HepG2 (cell line): ENCODE data around the gene CYP21A2. TPM values are rescaled to one million over a fixed set of nuclear protein-coding genes. Genes with fewer than 3 reads are reported as not detected.
A peak's percentile ranks its signal among the peaks of the same experiment; 100 is the strongest.

ENCODE experiments used
- DMAP1 ChIP-seq: IDR thresholded peaks from 2 replicates; pipeline ENCODE4 v1.6.1; 2016
- MAF1 ChIP-seq: sonication (generic); formaldehyde crosslinking; IDR thresholded peaks from 2 replicates; pipeline ENCODE4 v1.5.0; 2020; ENCODE audit warnings: missing genetic modification reagents, borderline replicate concordance
- MAFK ChIP-seq, 2 experiments: IDR thresholded peaks in 1 of 2; conservative IDR thresholded peaks in 1 of 2; 2 replicates each; pipeline ENCODE4 v1.6.1; 2011; ENCODE audit warnings: improper control_type of control experiment in 2 of 2, low read length in 2 of 2
- MYNN ChIP-seq: sonication (generic); formaldehyde crosslinking; IDR thresholded peaks from 2 replicates; pipeline ENCODE4 v1.4.0; 2020; ENCODE audit warnings: mild to moderate bottlenecking, low read depth, missing genetic modification reagents
- NFE2L2 ChIP-seq: fragments of 150-350 bp; IDR thresholded peaks from 2 replicates; pipeline ENCODE4 v1.6.1; 2014; ENCODE audit warnings: low read length
- PRMT3 ChIP-seq: sonication (generic); formaldehyde crosslinking; IDR thresholded peaks from 2 replicates; pipeline ENCODE4 v1.8.1; 2022; ENCODE audit warnings: low read depth, mild to moderate bottlenecking, moderate library complexity, missing genetic modification reagents, borderline replicate concordance
- SKIL ChIP-seq: sonication (generic); formaldehyde crosslinking; IDR thresholded peaks from 2 replicates; pipeline ENCODE4 v1.8.0; 2022; ENCODE audit warnings: missing genetic modification reagents, mild to moderate bottlenecking, moderate library complexity, borderline replicate concordance
- SNAI1 ChIP-seq: sonication (generic); formaldehyde crosslinking; IDR thresholded peaks from 2 replicates; pipeline ENCODE4 v1.5.0; 2020; ENCODE audit warnings: mild to moderate bottlenecking, missing genetic modification reagents, borderline replicate concordance
- SPEN ChIP-seq: sonication (generic); formaldehyde crosslinking; IDR thresholded peaks from 2 replicates; pipeline ENCODE4 v1.5.1; 2020; ENCODE audit warnings: low read depth, mild to moderate bottlenecking, missing genetic modification reagents
- TAF15 ChIP-seq: fragments of 200-400 bp; formaldehyde crosslinking; IDR thresholded peaks from one replicate; pipeline ENCODE4 v1.6.1; 2018; ENCODE audit warnings: mild to moderate bottlenecking, low read depth, low read length; ENCODE audit not compliant: poor library complexity, severe bottlenecking
- TBL1XR1 ChIP-seq: fragments of 150-350 bp; IDR thresholded peaks from 2 replicates; pipeline ENCODE4 v1.6.1; 2014; ENCODE audit warnings: borderline replicate concordance, low read length; ENCODE audit not compliant: partially characterized antibody
- TCF7 ChIP-seq: sonication (generic); IDR thresholded peaks from 2 replicates; pipeline ENCODE4 v1.6.1; 2016; ENCODE audit warnings: antibody characterized with exemption, low read depth
- TERF1 ChIP-seq: sonication (generic); formaldehyde crosslinking; IDR thresholded peaks from 2 replicates; pipeline ENCODE4 v1.8.0; 2022; ENCODE audit warnings: mild to moderate bottlenecking, missing genetic modification reagents, moderate library complexity
- TSC22D2 ChIP-seq: sonication (generic); formaldehyde crosslinking; IDR thresholded peaks from 2 replicates; pipeline ENCODE4 v1.5.1; 2020; ENCODE audit warnings: missing genetic modification reagents, mild to moderate bottlenecking, borderline replicate concordance
- ZC3H13 ChIP-seq: sonication (generic); formaldehyde crosslinking; IDR thresholded peaks from 2 replicates; pipeline ENCODE4 v1.8.1; 2023; ENCODE audit warnings: mild to moderate bottlenecking, missing genetic modification reagents, moderate library complexity
- ZNF496 ChIP-seq: sonication (generic); formaldehyde crosslinking; IDR thresholded peaks from 2 replicates; pipeline ENCODE4 v1.8.1; 2023; ENCODE audit warnings: mild to moderate bottlenecking, moderate library complexity, missing genetic modification reagents; ENCODE audit not compliant: insufficient replicate concordance
- ZNF598 ChIP-seq: sonication (generic); formaldehyde crosslinking; IDR thresholded peaks from 2 replicates; pipeline ENCODE4 v1.5.1; 2020; ENCODE audit warnings: mild to moderate bottlenecking, missing genetic modification reagents, borderline replicate concordance
- ZNF605 ChIP-seq: sonication (generic); formaldehyde crosslinking; IDR thresholded peaks from 2 replicates; pipeline ENCODE4 v1.8.0; 2022; ENCODE audit warnings: mild to moderate bottlenecking, missing genetic modification reagents
- ZNF883 ChIP-seq: sonication (generic); formaldehyde crosslinking; IDR thresholded peaks from 2 replicates; pipeline ENCODE4 v1.5.1; 2020; ENCODE audit warnings: mild to moderate bottlenecking, missing genetic modification reagents; ENCODE audit errors: not compliant biosample characterization
- polyA plus RNA-seq, 8 experiments: library from polyadenylated mRNA; depleted of rRNA in 3 of 8; stranded (reverse) in 7 of 8; unstranded in 1 of 8; fragments of >200 nt; fragmentation: Illumina TruSeq in 4 of 8; extraction: Trizol in 4 of 8; gene quantifications; 2 replicates each; pipeline versions ENCODE4 v1.2.1 to v1.2.3, GENCODE V29; 2011 to 2016; ENCODE audit warnings: low read depth in 4 of 8, missing spikeins in 1 of 8, mixed read lengths in 1 of 8; ENCODE audit not compliant: insufficient read depth in 1 of 8
- total RNA-seq, 5 experiments: library from RNA; depleted of rRNA; stranded (reverse); fragments of >200 nt; fragmentation: Illumina TruSeq; extraction: Trizol; gene quantifications; 2 replicates each; pipeline ENCODE4 v1.2.3, GENCODE V29; 2016; ENCODE audit warnings: low read depth in 1 of 5
- TF ChIP-seq, protein P1 (sequence below): sonication (generic); formaldehyde crosslinking; IDR thresholded peaks from 2 replicates; pipeline ENCODE4 v1.4.0; 2020; ENCODE audit warnings: missing genetic modification reagents, borderline replicate concordance
- TF ChIP-seq, protein P2 (sequence below): sonication (generic); formaldehyde crosslinking; IDR thresholded peaks from 2 replicates; pipeline ENCODE4 v1.4.0; 2020; ENCODE audit warnings: mild to moderate bottlenecking, missing genetic modification reagents

The CYP21A2 gene
- total and polyA plus RNA-seq, 2 of the 13 experiments (the other 11 are each of a cell fraction or from before 2014, with no cell fraction given), result 1.5 to 6.3 TPM

- TF ChIP-seq, protein P1, sequence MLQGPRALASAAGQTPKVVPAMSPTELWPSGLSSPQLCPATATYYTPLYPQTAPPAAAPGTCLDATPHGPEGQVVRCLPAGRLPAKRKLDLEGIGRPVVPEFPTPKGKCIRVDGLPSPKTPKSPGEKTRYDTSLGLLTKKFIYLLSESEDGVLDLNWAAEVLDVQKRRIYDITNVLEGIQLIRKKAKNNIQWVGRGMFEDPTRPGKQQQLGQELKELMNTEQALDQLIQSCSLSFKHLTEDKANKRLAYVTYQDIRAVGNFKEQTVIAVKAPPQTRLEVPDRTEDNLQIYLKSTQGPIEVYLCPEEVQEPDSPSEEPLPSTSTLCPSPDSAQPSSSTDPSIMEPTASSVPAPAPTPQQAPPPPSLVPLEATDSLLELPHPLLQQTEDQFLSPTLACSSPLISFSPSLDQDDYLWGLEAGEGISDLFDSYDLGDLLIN, result no peak
- TF ChIP-seq MYNN, result no peak
- TF ChIP-seq DMAP1, result no peak
- no peak for TF ChIP-seq NFE2L2
- TF ChIP-seq ZC3H13 (CRISPR knock-in tag), result no peak
- TF ChIP-seq SNAI1 (CRISPR knock-in tag), result no peak
- TF ChIP-seq ZNF496 (CRISPR knock-in tag), result no peak
- TF ChIP-seq TERF1 (CRISPR knock-in tag), result no peak
- no peak for TF ChIP-seq SKIL
- TF ChIP-seq, protein P2, sequence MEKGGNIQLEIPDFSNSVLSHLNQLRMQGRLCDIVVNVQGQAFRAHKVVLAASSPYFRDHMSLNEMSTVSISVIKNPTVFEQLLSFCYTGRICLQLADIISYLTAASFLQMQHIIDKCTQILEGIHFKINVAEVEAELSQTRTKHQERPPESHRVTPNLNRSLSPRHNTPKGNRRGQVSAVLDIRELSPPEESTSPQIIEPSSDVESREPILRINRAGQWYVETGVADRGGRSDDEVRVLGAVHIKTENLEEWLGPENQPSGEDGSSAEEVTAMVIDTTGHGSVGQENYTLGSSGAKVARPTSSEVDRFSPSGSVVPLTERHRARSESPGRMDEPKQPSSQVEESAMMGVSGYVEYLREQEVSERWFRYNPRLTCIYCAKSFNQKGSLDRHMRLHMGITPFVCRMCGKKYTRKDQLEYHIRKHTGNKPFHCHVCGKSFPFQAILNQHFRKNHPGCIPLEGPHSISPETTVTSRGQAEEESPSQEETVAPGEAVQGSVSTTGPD, result no peak
- TF ChIP-seq ZNF883 (CRISPR knock-in tag), result no peak
- TF ChIP-seq TCF7, result no peak
- TF ChIP-seq PRMT3 (CRISPR knock-in tag), result no peak
- no peak for TF ChIP-seq ZNF598 (CRISPR knock-in tag)
- no peak for TF ChIP-seq TAF15
- TF ChIP-seq TBL1XR1, result no peak
- TF ChIP-seq MAF1, result no peak
- no peak for TF ChIP-seq ZNF605
- no peak for TF ChIP-seq MAFK (conservative IDR thresholded peaks at IDR 0.05 in 1 of 2, IDR thresholded peaks at IDR 0.05 in 1 of 2; ENCODE audit: low read length in 2 of 2)
- TF ChIP-seq TSC22D2 (CRISPR knock-in tag), result peak; percentile 44; the same call in 1 of the 2 replicates
- TF ChIP-seq SPEN, result peak; percentile 80
Measured at GRCh38 chr6:32087574-32088486, 49.6 kb downstream of the CYP21A2 start (continued).
